Ramos (cell line): ENCODE measurements around the gene SOCS1.
"Not testable (repeated sequence)": the region's sequence is repeated elsewhere in the genome, so short reads cannot be mapped to it uniquely, and the experiment has no call there.

Experiments
- in situ Hi-C: fragments of 300-500 bp; cut with MboI; formaldehyde crosslinking; loops from one replicate; pipeline ENCODE4 v1.14.3; 2022; ENCODE audit warnings: low sequenced_read_pairs; ENCODE audit not compliant: unreplicated experiment

SOCS1 gene, protein sequence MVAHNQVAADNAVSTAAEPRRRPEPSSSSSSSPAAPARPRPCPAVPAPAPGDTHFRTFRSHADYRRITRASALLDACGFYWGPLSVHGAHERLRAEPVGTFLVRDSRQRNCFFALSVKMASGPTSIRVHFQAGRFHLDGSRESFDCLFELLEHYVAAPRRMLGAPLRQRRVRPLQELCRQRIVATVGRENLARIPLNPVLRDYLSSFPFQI

DNA sequence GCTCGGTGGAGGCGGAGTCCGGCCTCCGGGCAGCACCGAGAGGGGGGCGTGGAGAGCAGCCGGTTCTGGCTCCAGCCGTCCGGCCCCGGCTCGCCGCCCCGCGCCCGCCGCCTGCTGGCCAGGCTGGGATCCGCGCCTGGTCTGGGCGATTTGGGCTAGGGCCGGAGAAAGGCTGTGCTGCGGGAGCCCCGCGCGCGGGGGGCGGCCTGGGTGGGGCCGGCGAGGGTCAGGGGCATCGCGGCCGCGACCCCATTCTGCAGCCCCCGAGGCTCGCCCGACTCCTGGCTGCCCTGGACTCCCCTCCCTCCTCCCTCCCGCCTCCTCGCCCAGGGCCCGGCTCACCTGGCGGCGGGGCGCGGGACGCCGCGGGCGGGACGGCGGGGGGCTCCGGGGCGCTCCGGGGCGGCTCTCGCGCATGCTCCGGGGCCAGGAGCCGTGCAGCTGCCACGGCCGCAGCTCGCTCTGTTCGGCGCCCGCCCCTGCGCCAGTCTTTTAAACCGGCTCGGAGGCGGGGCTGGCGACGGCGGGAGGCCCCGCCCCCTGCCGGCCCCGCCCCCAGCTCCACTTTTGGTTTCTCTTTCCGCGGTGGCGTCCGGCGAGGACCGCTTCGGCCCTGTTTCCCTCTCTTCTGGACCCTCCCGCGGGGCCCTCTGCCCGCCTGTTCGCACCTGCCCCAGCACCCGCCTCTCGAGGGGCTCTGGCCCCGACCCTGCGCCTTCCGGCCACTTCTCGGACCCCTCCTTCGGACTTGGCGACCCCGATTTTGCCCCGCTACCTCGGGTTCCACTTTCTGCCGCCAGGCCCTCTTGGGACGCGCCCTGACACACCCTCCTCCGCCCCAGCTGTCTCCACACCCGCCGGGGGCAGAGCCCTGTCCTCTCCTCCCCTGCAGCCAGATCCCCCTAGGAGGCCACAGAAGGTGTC is at the start of gene SOCS1:
Gene SOCS1, minus strand, starts transcription at position 468 of the 924 bp plus-strand sequence. CDS start 726 bp downstream, outside the sequence.
- in situ Hi-C loops, result loop anchor here (5.0 kb wide), 2 partner anchors 36 to 101 kb away; no protein-coding TSS in a partner anchor

DNA sequence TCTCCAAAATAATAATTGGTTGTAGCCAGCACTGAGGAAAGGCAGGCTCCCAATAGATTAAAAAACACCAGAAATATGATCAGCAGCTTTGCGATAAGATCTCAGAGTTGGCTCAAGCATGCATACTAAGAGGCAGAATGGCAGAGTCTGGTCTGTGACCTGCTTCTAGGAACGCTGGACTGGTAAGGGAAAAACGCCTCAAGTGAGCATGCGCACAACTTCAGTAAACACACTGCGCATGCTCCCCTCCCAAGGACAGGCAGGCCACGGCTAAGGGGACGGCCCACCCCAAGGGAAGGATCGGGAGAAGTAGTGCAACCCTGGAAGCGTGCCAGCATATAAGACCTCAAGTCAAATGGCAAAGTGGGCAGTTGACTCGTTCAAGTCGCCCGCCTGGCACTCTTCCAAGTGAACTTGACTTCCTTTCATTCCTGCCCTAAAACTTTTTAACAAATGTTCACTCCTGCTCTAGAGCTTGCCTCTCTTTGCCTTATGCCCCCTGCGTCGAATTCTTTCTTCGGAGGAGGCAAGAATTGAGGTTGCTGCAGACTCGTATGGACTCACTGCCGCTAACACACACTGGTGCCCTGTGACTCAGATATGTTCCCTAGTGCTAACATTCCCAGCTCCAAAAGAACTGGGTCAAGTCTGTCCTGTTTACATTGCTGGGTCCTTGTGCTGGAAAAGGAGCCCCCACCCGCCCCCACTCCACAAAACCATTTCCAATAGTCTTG is 47.6 kb upstream of the SOCS1 start:
- in situ Hi-C loops, result loop anchor here (10.0 to 25.0 kb wide), 3 partner anchors 321 to 1009 kb away; partner anchors contain the start of gene TNFRSF17

DNA sequence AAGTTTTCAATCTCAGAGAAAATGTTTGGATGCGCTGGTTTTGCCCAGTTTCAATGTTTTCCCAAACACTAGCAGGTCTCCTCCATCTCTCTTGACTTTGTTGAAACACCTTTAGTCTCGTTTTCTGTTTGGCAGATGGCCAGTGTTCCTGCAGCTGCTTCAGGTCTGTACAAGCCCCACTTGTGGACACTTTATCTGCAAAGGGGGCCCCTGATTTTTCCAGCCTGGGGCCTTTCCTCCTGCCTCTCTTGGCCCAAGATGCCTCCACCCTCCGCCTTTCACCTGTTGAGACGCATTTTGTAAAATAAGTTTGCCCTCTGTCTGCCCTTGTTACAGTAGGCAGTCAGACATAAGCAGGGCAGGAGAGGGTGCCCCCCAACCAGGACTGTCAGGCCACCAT is 47.0 kb upstream of the SOCS1 start:
- in situ Hi-C loops, result loop anchor here (10.0 to 25.0 kb wide), 3 partner anchors 322 to 1009 kb away; partner anchors contain the start of gene TNFRSF17

DNA sequence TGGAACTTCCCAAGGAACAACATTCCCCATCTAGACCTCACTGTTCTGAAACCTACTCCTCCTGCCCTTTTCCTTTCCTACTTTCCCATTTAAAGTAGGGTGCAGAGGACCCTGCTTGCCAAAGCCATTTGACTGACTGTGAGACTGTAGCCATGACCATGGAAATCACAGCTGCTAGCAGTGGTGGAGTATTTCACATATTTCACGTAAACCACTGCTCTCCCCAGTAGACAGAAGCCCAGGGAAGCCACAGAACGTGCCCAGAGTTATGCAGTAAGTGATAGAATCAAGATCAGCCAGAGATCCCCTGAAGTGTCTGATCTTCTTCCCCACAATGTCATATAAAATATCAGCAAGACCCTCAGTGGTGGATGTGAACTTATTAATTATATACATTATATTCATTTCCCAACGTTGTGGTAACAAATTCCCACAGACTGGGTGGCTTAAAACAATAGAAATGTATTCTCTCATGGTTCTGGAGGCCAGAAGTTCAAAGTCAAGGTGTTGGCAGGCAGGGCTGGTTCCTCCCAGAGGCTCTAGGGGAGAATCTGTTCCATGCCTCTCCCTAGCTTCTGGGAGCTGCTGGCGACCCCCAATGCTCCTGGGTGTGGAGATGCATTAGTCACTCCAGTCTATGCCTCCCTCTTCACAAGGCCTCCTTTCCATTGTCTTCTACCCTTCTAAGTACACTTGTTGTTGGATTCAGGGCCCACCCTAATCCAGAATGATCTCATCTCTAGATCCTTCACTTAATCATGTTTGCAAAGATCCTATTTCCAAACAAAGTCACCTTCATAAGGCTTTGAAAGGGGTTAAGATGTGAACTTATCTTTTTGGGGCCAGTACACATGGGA is 45.9 kb upstream of the SOCS1 start:
- in situ Hi-C loops, result loop anchor here (10.0 to 25.0 kb wide), 3 partner anchors 323 to 1010 kb away; partner anchors contain the start of gene TNFRSF17

DNA sequence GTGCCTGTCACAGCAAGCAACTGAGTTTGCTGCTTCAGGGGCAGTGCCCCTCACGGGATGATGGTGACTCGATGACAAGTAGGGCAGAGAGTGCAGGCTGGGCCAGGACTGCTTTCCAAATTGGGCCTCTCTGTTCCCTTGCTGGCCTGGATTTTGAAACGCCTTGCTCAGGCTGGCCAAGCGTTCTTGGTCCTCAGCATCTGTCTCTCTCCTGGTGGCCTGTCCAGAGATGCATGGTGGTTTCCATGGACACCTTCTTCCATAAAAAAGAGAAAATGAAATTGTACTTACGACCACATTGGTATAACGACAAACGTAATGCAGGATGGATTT is 44.5 kb upstream of the SOCS1 start:
- in situ Hi-C loops, result loop anchor here (10.0 to 25.0 kb wide), 3 partner anchors 324 to 1012 kb away; partner anchors contain the start of gene TNFRSF17

DNA sequence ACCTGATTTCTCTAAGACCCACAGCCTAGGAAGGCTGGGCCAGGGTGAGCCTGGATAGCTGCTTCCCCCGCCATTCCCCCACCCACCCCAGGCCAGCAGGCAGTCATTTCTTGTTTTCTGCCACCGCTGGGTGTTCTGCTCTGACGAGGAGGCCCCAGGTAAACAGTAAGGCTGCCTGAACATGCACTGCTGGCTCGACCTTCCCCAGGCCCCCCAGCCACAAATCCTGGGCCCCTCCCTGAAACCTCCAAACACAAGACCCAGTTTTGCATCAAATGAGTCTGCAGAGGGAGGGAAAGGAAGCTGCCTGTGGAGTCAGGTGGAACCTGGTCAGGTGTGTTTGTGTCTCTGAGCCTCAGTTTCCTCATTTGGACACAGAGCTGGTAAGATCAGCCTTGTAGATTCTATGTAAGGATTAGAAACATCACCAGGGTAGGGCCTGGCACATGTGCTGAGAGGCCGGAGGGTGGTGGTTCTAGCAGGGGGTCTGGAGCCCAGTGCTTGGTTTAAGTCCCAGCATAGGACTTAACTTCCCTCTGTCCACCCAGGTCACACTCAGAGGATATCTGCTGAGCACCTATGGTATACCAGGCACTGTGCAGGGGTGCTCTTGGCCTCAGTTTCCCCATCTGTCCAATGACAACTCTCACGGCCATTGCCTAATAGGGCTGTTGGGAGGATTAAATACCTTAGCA is 44.0 kb upstream of the SOCS1 start:
- in situ Hi-C loops, result loop anchor here (10.0 to 25.0 kb wide), 3 partner anchors 325 to 1012 kb away; partner anchors contain the start of gene TNFRSF17

DNA sequence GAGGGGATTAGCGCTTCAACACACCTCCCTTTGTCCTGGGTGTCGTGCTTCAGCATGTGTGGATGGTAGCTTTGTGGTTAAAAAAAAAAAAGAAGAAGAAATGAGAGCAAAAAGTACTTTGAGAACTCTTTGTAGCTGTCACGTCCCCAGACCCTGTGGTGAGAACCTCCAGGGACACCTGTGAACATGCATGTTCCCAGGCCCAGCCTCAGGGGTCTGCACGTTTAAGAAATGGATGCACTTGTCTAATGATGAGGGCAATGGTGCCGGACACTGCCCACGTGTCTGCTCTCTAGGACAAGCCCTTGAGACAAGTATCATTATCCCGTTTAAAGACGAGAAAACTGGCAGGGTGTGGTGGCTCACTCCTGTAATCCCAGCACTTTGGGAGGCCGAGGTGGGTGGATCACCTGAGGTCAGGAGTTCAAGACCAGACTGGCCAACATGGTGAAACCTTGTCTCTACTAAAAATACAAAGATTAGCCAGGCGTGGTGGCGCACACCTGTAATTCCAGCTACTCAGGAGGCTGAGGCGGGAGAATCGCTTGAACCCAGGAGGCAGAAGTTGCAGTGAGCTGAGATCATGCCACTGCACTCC is 43.0 kb upstream of the SOCS1 start:
- in situ Hi-C loops, result not testable (repeated sequence)

DNA sequence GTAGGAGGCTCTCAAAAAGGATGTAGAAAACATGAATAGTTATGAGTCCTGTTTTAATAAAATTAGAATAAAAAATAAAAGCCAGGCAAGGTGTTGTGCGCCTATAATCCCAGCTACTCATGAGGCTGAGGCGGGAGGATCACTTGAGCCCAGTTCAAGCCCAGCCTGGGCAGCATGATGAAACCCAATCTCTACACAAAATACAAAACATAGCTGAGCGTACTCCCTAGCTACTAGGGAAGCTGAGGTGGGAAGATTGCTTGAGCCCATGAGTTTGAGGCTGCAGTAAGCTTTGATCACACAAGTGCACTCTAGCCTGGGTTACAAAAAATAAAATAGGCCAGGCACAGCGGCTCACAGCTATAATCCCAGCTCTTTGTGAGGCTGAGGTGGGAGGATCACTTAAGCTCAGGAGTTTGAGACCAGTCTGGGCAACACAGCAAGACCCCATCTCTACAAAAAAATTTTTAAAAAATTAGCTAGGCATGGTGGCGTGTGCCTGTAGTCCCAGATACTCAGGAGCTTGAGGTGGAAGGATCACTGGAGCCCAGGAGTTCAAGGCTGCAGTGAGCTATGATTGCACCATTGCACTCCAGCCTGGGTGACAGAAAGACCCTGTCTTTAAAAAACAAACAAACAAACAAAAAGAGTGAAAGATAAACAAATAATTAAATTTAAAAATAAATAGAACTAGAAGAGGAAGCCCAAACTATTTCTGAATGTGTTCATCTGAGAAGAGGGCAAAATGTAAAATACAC is 42.3 kb upstream of the SOCS1 start:
- in situ Hi-C loops, result no loop called here

DNA sequence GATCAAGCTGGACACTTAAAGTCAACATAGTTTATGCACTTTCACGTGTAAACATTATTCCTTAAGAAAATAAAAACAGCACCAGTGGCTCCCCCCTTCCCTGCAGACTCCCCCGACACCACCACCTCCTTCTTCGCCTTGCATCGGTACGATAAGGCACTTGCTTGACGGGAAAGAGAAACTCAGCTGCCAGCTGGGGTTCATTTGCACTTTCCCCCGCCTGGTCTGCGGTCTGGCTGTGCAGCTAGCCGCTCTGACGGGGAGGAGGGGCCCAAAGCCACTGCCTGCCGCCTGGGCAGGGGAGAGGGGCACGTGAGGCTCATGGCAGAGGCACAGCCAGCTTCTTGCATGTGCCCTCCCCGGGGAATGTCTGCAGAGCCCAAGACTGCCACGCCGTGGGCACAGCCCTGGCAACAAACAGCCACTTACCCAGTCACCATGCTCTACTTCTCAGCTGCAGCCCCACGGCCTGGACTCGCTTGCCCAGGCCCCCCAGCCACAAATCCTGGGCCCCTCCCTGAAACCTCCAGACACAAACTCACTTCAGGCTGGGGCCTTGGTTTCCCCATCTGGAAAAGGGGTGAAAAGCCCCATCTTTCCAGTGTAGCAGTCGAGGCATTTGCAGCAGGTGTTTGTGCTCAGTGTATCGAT is 41.6 kb upstream of the SOCS1 start:
- in situ Hi-C loops, result no loop called here

DNA sequence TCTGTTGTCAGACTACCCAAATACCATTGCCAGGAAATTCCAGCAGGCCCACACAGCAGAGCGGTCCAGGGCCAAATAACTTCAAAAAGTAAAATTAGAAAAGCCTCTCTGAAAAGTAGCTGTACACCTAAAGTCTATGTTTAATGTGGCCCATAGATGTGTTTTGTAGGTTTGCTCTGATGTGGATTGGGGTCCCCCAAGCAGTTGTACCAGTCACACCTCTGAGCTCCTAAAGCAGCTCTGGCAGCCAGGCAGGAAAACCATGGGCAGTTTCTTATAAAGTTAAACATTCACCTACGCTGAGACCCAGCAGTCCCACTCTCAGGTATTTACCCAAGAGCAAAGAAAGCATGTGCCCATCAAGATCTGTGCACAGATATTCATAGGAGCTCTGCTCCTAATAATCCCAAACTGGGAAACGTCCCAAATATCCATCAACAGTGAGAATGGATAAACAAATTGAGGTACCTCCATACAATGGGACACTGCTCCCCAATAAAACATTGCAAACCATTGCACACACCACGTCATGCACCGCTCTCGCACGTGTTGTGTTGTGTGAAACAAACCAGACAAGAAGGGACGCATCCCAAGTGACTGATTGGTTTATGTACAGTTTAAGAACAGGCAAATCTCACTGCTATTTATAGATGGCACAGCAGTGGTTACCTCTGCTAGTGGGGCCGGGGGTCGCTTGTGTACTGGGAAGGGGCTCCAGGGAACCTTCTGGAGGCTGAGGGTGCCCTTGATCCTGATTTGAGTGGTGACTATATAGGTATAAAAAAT is 40.9 kb upstream of the SOCS1 start:
- in situ Hi-C loops, result no loop called here

DNA sequence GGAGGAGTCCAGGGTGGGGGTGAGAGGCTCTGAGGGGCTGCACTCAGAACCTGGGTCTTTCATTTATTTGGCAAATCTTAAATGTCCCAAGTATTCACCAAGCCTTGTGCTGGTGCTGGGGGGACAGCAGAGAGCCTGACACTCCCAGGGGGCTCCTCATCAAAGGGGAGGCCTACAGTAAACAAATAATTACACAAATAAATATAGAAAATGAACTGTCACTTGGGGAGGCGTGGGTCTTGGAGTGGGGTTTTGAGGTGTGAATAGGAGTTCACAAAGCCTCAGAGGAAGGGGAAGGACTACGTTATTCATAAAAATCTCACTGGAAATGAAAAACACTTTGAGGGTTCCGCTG is 40.3 kb upstream of the SOCS1 start:
- in situ Hi-C loops, result no loop called here

DNA sequence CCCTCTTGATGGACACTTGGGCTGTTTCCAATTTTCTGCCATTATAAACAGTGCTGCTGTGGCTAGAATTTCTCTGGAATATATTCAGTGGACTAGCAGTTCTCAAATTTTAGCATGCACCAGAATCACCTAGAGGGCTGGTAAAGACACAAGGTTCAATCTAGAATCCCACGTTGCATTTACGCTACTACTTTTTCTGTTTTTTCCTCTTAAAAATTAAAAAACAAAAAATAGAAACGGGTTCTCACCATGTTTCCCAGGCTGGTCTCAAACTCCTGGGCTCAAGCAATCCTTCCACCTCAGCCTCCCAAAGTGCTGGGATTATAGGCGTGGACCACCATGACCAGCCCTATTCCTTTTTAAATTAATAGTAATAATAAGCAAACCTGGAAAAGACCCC is 39.7 kb upstream of the SOCS1 start:
- in situ Hi-C loops, result no loop called here

DNA sequence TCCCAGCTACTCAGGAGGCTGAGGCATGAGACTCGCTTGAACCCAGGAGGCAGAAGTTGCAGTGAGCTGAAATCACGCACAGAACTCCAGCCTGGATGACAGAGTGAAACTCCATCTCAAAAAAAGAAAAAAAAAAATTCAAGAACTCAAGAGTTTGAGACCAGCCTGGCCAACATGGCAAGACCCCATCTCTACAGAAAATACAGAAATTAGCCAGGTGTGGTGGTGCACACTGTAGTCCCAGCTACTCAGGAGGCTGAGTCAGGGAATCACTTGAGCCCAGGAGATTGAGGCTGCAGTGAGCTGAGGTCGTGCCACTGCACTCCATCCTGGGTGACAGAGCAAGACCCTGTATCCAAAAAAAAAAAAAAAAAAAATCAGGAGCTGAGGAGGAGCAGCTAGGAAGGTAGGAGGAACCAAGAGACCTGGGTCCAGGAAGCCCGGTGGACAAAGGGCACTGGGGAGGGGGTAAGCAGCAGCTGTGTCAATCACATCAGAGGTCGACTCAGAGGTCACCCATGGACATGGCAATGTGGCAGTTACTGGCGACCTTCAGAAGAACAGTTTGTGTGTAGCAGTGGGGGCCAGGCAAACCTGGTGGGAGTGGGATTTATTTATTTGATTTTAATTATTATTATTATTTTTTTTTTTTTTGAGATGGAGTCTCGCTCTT is 36.2 kb upstream of the SOCS1 start:
- in situ Hi-C loops, result loop anchor here (5.0 kb wide), 1 partner anchor 35 kb away; the partner anchor contains the start of gene SOCS1

DNA sequence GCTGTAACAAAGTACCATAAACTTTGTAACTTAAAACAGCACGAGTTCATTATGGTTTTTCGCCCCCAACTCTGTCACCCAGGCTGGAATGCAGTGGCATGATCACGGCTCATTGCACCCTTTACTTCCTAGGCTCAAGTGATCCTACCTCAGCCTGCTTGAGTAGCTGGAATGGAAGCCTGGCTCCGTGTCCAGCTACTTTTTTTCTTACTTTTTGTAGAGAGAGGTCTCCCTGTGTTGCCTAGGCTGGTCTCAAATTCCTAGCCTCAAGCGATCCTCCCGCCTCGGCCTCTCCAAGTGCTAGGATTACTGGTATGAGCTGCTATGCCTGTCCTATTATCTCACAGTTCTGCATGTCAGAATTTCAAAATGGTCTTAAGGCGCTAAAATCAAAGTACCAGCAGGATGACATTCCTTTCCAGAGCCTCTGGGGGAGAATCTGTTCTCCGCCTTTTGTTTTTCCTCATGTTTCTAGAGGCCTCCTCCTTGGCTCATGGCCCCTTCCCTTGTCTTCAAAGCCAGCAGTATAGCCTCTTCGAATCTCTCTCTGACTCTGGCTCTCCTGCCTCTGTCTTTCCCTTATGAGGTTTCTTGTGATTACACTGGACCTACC is 35.2 kb upstream of the SOCS1 start:
- in situ Hi-C loops, result loop anchor here (5.0 kb wide), 1 partner anchor 34 kb away; the partner anchor contains the start of gene SOCS1

DNA sequence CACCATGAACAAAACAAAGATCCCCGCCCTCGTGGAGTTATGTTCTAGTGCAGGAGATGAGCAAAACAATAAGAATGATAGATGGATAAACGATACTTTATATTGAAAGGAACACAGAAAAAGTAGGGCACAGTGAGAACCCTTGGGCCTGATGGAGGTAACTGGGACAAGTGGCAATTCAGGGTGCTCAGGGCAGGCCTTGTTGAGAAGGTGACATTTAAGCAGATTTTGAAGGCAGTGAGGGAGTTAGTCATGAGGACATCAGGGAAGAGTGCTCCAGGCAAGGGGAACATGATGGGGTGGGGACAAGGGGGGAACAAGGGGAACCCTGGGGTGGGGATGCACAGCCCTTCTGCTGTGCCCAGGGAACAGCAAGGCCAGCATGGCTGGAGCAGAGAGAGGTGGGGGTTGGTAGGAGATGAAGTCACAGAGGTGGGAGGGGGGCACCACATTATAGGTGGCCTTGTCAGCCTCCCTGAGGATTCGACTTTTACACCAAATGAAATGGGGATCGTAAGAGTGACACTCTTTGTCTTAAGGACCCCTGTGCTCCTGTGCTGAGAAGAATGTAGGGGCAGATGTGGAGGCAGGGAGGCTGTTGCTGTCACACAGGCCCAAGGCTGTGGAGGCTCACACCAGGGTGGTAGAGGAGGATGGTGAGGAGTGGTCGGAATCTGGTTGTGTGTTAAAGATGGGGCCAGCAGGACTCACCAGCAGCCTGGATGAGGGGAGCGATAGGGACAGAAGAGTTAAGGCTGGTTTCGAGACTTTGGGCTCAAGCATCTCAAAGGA is 34.3 kb upstream of the SOCS1 start:
- in situ Hi-C loops, result loop anchor here (5.0 kb wide), 1 partner anchor 33 kb away; the partner anchor contains the start of gene SOCS1
